GM21786 (cell line): ENCODE results near the gene CWC25.
A peak's percentile ranks its signal among the peaks of the same experiment; 100 is the strongest.
"Not testable (repeated sequence)": the region's sequence is repeated elsewhere in the genome, so short reads cannot be mapped to it uniquely, and the experiment has no call there.

Source experiments
- ATAC-seq: cut with Tn5 transposase; IDR thresholded peaks from one replicate; pipeline ENCODE4 v1.9.1; 2021; ENCODE audit not compliant: unreplicated experiment

CWC25 gene

GRCh38 chr17:38790148-38790707 is 34.9 kb downstream of the CWC25 start:
- not testable (repeated sequence) for ATAC-seq

GRCh38 chr17:38789185-38789584 is 35.9 kb downstream of the CWC25 start:
- no peak for ATAC-seq

GRCh38 chr17:38787999-38788398 is 37.1 kb downstream of the CWC25 start:
- ATAC-seq, result not testable (repeated sequence)

- ATAC-seq, result no peak
These were observed 38.7 kb downstream of the CWC25 start for GRCh38 chr17:38786372-38786771.

GRCh38 chr17:38783227-38783626 is 41.9 kb downstream of the CWC25 start:
- no peak for ATAC-seq

GRCh38 chr17:38779965-38780752 is 45.0 kb downstream of the CWC25 start:
- ATAC-seq, result no peak

- no peak for ATAC-seq
These were observed 47.4 kb downstream of the CWC25 start for GRCh38 chr17:38777641-38778250.

- ATAC-seq, result no peak
These were observed 51.9 kb downstream of the CWC25 start for GRCh38 chr17:38773258-38773657.

GRCh38 chr17:38768417-38768816 is 56.7 kb downstream of the CWC25 start:
- no peak for ATAC-seq

- no peak for ATAC-seq
These were observed 58.8 kb downstream of the CWC25 start for GRCh38 chr17:38766341-38766740.

- ATAC-seq, result no peak
These were observed 62.9 kb downstream of the CWC25 start for GRCh38 chr17:38762231-38762630.

- no peak for ATAC-seq
These were observed 63.5 kb downstream of the CWC25 start for GRCh38 chr17:38761612-38762011.

- ATAC-seq, result no peak
These were observed 72.0 kb downstream of the CWC25 start for GRCh38 chr17:38753071-38753506.

GRCh38 chr17:38752308-38753070 is 72.6 kb downstream of the CWC25 start, which contains the start of gene PSMB3:
Gene PSMB3 (plus strand): TSS chr17:38752741. CDS start chr17:38752827, 86 bp downstream.
- ATAC-seq, result peak; percentile 85

- ATAC-seq, result no peak
These were observed 73.3 kb downstream of the CWC25 start for GRCh38 chr17:38751808-38752307.

- ATAC-seq, result no peak
These were observed 73.8 kb downstream of the CWC25 start for GRCh38 chr17:38751144-38751807.
